ENCODE measurements around the gene ANK3.

ANK3 gene

DNA sequence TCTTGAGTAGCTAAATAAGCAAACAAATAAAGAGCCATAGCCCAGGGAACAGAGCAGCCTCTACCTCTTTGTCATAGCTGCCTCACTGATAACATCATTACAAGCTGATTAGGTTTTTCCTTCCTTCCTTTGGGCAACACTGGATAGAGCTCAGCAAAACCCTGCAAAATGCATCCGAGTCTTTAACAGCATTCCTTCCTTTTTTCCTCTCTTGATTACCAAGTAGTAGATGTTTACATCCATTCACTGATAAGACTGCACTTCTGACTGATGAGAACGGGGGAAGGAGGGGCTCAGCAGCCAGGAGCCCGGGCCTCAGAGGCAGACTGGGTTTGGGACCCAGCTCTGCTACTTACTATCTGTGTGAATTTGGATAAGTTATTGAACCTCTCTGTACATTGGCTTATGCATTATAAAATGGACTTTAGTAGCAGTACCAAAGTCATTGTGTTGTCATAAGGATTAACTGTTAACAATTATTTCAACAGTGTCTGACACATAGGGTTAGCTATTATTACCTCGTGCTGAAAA lies 214.2 kb downstream of the ANK3 start:
- DNase-seq (ENCODE audit: low read depth, low spot score) = no peak

DNA sequence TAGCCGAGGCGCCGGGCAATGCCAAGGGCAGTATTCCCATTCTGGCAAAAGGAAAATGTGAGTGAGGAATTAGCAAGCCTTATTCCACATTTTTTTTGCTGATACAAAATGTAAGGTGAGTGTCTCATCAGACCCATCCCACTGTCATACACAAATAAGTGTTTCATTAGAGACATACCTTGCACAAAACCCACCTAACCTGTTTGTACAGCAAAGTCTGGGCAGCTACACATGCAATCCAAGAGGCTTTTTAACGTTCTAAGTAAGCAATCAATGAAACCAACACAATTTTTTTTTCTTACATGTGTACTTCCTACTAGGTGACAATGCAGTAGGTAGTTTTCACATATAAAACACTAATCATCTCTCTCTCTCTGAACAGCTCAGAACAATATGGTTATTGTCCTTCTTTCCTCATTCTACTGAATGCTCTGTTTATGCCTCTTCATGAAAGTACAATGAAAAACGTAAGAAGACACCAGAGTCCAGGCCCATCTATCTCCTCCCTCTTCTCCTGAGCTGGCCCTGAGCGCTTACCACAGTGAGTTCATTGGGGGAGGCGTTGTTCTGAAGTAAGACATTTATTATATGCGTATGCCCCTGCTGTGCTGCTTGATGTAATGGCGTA lies 217.2 kb downstream of the ANK3 start:
- no peak for DNase-seq (ENCODE audit: low read depth, low spot score)

DNA sequence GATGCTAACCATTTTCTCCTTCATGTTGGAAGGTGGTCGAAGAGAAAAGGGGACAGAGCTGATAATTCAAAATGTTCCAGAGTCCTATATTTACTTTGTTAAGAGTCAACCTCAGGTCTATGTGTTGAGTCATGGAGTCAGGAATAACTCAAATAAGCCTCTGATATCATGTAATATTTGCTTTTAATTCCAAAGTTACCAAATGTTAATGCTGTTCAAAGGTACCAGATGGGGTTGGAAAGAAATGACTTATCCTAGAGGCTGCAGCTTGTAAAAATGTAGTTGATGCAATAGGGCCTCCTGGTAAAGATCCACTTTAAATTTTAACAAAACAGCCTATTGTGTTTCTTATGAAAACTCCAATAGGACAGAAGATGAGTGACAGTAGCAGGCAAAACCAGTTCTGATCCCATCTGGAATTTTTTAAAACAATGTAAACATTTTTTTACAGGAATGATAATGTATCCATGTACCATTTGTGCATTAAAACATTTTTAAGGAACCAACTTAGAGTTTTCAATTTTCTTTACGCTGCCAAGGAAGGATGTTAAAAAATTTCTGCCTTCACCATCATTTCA lies 218.2 kb downstream of the ANK3 start:
- no peak for DNase-seq (ENCODE audit: low read depth, low spot score)

DNA sequence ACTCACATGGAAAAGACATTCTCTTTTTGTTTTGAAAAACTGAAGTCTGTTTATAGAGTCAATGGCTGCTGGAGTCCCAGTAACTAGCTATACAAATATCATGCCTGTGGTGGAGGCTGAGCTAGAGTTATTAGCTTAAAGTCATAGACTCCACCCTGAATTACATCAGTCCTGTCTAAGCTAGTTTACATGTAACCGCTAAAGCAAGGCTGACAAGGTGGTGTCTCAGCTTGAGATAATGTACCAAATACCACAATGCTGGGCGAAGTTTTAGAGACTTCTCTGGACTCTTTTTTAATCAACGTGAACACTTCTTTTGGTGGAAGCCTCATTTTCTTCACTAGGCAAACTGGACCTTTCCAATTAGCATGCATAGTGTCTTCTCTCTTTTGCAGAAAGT lies 219.4 kb downstream of the ANK3 start:
- DNase-seq (ENCODE audit: low read depth, low spot score) = no peak

DNA sequence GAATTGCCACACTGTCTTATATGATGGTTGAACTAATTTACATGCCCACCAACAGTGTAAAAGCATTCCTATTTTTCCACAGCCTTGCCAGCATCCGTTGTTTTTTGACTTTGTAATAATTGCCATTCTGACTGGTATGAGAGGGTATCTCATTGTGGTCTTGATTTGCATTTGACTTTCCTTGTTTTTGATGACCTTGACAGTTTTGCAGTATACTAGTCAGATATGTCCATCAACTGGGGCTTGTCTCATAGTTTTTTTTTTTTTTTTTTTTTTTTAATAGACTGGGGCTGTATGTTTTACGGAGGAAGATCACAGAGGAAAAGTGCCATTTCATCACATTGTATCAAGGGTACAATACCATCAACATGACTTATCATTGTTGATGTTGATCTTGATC lies 220.6 kb downstream of the ANK3 start:
- no peak for DNase-seq (ENCODE audit: low read depth, low spot score)

DNA sequence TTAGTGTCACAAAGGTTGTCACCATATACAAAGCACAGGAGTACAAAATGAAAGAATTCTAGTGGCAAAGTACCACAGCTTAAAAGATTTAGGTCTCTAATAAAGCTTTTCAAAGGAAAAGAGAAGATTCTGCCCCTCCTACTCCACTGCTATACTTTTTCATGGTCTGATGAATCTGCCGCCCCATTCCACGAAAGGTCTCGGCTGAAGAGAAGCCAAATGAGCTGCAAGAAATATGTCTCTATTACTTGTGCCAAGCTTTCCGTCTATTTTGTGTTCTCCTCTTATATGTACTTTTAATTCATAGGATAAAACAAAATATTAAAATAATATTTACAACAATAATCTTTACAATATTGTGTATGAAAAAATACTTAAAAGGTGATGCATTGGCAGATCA lies 222.6 kb downstream of the ANK3 start:
- DNase-seq (ENCODE audit: low read depth, low spot score) = no peak

DNA sequence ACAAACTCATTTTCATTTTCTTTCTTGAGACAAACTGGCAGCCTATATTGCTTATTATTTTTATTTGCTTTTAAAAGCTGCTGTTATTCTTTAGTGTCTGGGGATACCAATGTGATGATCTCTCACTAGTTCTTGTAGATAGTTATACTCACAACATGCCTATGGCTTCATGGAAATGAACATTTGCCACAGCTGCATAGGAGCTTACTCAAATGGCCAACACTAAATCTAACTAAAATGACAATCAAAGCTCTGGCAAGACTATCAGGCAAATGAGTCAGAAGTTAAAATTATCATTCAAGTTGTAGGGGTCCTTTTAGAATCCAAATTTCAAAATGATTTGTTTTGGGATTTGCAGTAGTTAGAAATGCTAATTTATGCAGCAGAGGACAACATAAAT lies 225.9 kb downstream of the ANK3 start:
- no peak for DNase-seq (ENCODE audit: low read depth, low spot score)

DNA sequence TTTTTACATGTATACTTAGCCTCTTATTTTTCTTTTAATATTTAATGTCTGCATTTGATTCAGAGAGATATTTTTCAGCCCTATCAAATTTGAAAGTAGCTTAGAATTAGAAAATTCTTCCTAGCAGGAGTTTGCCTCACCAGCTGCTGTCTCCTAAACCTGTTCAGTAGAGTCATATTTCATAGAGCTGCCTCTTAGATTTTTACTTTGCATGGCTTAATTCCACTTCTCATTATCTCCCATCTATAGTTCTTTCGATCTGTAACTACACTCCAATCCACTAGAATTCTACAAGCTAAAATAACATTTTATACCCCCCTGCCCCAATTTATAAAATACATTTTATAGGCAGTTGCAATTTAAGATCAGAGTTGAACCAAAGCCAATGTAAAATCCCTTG lies 227.0 kb downstream of the ANK3 start:
- DNase-seq (ENCODE audit: low read depth, low spot score) = no peak

DNA sequence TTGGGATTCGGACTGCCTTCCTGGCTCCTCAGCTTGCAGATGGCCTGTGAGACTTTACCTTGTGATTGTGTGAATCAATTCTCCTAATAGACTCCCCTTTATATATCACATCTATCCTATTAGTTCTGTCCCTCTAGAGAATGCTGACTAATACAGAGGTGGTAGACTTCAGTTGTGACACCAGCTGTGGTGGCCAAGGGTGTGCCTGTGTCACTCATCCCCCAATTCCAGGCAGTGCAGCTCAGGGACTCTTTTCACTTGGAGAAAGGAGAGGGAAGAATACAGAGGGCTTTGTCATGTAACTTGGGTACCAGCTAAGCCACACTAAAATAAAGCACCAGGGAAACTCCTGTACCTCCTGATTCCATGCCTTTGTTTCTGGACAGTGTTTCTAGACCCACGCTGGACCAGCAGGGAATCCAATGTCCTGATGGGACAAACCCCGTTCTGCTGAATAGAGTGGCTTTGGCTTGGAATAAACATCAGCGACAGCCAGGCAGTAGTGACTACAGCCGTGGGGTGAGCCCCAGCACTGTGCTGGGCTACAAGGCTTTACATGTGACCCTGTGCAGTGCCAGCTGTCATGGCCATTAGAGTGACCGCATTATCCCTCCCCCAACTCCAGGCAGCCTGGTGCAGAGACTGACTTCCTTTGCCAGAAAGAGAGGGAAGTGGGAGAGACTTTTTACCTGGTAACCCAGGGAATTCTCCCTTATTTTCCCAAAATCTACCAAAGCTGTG lies 233.6 kb downstream of the ANK3 start:
- no peak for DNase-seq (ENCODE audit: low read depth, low spot score)

DNA sequence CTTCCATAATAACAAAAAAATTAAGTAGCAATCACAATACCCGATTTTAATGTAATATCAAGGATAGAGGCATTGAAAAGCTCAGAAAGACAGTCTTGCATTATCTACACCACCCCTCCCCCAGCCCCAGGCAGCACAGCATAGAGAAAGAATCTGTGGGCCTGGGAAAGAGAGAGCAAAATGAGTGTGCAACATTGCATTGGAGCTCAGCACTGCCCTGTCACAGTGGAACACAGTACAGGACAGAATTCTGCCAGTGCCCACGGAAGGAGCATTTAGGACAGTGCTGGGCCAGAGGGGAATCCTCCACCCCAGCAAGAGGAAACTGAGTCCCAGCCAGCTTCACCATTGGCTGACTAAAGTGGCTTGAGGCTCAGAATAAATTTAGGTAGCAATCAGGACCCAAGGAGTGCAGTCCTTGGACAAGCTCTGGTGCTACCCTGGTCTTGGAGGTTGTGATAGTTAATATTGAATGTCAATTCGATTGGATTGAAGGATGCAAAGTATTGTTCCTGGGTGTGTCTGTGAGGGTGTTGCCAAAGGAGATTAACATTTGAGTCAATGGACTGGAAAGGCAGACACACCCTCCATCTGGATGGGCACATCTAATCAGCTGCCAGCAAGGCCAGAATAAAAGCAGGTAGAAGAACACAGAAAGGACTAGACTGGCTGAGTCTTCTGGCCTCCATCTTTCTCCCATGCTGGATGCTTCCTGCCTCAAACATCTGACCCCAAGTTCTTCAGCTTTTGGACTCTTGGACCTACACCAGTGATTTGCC lies 234.4 kb downstream of the ANK3 start:
- DNase-seq (ENCODE audit: low read depth, low spot score) = no peak

DNA sequence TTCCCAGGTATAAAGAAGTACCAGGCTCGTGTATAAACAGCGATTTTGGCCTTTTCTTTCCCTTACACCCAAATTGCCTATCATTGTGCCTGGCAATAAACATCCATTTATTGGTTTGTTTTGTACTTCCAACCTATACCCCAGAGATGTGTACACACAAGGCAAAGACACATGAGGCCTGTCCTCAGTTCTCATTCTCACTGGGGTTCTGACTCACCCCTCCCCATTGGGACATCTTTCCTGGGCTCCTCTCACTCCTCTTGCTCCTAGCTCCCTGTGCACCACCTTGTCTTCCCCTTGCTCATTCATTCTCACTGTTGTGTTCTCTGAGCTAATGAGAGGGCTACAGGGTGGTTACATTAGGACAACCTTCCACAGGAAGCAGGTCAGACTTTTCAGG lies 240.7 kb downstream of the ANK3 start:
- DNase-seq (ENCODE audit: low read depth, low spot score) = no peak

DNA sequence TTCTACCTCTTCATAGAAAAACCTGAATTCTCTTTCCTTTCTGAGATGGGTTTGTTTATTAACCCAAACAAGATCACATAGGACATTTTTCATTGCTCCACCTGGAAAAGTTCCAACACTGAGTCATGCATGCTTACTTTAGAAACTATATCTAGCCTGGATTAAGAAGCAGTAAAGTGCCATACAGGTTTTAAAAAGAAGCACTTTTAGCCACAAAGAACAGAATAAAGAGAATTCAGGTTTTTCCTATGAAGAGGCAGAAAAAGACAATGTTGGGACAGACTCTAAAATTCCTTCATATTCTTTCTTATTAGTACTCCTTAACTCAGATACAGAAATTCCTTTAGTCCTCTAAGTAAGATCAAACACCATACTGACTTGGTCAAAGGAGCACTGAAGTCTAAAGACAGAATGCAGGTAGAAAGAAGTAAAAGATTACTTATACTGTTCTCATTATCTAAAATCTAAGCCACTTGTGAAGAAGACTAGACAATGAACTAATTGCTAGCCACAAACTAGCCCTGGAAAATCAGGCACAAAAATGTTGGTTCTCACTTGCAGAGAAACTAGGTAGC lies 241.3 kb downstream of the ANK3 start:
- no peak for DNase-seq (ENCODE audit: low read depth, low spot score)

DNA sequence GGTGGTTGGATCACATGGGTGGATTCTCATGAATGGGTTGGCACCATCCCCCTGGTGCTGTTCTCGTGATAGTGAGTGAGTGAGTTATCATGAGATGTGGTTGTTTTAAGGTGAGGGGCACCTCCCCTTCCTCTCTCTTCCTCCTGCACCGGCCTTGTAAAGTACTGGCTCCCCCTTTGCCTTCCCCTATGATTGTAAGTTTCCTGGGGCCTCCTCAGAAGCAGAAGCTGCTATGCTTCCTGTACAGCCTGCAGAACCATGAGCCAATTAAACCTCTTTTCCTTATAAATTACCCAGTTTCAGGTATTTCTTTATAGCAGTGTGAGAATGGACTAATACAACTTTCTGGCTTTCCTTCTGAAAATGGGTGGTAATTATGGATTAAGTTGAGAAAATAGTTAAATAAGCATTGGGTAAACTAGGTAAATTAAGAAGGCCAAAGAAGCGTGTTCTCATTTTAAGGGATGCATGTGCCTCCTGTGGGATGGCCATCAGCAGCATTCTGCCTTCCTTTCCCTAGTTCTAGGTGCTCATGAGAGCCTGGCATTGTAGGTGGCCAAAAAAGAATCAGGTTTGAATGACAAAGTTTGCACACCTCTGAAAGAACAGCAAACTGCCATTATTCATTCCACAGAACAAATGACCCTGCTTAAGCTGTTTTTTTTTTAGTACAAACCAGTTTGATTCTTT lies 242.0 kb downstream of the ANK3 start:
- no peak for DNase-seq (ENCODE audit: low read depth, low spot score)

DNA sequence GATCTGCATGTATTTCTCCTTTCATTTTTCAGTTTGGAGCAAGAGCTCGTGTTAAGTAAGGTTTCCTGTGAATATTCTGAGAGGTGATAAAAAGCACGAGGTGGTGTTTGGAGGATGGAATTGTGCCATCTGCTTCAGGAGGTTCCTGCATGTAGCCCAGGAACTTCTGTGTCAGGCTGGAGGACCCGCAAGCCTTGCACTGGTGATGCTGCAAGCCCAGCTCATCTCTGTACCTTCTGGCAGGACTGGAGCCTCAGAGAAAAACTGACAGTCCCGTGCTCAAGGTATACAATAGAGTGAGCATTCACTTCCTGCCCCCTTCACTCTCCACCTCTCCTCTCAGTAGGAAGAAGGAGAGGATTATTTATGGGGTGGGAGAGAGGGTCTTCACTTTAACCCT lies 242.7 kb downstream of the ANK3 start:
- DNase-seq (ENCODE audit: low read depth, low spot score) = no peak

DNA sequence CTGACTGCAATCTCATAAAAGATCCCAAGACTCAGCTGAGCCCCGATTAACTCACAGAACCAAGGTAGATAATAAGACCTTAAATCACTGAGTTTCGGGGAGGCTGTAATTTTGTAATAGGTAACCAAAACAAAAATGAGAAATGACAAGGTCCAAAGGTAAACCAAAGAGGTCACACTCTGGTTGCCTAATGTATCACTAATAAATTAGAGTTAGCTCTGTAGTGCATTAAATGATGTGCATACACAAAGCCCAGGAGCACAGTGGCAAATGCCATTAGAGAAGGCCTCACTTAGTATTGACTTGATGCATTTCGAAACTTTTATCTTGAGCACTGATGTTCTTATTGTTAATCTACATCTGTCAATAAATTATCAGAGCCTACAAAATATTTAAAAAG lies 245.6 kb downstream of the ANK3 start:
- no peak for DNase-seq (ENCODE audit: low read depth, low spot score)

DNA sequence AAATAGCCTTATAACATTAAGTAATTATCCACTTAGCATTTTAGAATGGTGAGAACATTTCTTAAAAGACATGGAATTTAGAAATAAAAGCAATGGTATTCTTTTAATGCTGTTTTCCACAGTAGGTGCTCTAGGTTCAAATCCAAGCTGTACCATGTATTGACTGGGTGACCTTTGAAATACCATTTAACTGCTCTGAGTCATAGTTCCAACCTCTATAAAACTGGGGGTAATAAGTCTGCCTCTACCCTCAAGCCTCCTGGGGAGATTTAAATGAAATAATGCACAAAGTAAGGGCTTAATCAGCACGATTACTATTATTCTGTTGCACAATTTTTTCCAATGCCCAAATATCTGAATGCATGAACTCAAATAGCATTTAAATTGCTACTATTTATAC lies 246.9 kb downstream of the ANK3 start:
- DNase-seq (ENCODE audit: low read depth, low spot score) = no peak

DNA sequence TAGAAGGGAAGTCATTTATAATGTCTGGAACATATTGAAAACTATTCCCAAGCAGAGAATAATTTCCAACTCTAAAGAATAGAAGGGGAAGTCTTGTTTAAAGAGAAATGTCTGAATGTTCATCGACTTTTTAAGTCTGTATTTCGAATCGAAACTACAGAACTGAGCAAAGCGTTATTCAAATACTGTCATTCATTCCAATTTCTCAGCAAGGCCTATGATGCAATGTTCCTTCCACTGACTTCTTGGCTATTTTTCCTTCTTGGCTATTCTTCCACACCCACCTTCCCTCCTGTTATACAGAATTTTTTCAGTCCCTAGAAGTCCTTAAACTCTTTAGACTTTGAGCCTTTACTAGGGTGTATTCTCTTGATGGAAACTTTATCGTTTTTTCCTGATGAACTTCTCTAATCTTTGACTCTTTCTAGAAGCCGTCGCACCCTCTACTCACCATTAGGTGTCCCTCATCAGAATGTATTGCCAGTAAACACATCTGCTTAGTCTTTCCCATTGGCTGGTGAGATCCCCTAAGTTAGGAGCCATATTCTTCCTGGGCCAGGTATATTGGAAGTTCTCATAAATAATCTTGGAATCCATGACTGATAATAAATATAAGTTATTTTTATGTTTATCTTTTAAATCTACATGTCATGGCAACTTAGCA lies 247.6 kb downstream of the ANK3 start:
- DNase-seq (ENCODE audit: low read depth, low spot score) = no peak

DNA sequence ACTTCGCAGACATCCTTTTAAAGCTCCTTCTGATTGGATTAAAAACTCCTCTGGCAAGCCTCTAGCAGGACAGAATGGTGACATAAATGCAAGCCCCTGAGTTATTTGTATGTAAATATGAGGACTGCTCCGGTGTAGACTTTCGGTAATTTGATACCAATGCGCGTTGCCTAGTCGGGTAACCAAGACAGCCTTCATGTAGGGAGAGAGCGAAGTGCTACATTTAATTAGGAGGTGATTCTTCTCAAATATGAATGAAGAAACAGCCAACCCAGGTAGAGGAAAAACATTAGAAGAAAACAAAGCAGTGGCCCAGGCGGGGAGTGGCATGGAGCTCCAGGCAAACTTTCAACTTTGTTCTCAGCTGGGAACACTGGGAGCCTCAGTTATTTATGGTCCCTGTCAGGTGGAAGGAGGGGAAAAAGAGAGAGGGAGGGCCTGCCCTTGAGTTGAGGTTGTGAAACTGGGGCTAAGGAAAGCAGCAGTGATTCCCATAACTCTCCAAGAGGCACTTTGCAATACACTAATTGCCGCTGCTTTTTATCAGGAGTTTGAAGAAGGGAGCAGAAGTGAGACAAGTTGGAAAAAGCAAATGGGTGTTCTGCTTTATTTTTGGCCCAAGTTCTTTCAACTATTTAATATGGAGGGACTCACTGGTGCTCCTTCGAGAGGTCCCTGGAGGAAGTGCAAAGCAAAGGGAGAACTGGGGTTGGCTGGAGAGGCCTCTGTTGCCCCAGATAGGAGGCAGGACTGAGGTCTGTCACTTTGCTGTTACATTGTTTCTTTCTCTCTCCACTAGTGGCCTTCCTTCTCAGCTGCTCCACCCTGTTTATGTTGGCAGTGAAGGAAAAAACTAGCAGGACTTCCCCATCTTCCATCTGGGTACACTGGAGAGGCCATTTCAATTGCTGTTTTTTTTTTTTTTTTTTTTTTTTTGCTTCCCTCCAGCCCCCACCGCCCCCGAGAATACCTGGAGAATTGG lies 248.7 kb downstream of the ANK3 start:
- DNase-seq (ENCODE audit: low read depth, low spot score) = no peak

DNA sequence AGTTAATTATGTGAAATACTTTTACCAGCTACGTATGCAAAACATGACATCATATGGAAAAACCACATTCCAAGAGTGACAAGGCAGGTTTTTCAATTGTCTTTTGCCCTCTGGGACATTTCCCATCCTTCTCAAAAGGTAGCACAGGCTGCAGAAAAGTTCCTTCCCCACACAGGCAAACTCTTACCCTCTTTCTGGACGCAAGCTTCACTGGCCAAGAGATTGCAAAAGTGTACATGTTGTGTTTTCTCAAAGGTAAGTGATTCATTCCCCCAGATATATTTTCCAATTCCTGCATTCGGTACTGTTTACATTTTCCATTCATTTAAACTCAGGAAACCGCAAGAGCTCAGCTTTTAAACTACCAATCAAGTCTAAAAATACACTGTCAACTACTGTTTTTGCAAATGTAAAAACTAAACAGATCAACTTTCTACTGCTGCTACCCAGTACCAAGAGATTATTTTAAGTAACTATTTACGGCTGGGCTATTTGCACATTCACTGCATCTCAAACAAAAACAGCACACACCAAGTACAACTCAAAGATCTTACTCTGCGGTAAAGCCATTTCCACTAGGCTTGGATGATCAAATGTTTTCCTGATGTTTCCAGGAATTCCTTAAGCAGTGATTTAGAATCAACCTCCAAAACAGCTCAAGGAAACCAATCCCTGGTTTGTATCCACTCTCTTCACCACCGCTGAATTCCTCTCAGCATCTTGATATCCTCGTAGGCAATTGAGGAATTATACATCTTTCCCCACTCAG lies 249.7 kb downstream of the ANK3 start:
- no peak for DNase-seq (ENCODE audit: low read depth, low spot score)
